ENCODE results near the gene PCDHGA2.
"Not testable (repeated sequence)": the region's sequence is repeated elsewhere in the genome, so short reads cannot be mapped to it uniquely, and the experiment has no call there.

Gene PCDHGA2

GRCh38 chr5:141362719-141363118 lies 24.2 kb downstream of the PCDHGA2 start:
- peaks cover 14% of the 10 kb centered on the region for H3K9me3 Mint-ChIP-seq (ENCODE audit: low read depth)

DNA sequence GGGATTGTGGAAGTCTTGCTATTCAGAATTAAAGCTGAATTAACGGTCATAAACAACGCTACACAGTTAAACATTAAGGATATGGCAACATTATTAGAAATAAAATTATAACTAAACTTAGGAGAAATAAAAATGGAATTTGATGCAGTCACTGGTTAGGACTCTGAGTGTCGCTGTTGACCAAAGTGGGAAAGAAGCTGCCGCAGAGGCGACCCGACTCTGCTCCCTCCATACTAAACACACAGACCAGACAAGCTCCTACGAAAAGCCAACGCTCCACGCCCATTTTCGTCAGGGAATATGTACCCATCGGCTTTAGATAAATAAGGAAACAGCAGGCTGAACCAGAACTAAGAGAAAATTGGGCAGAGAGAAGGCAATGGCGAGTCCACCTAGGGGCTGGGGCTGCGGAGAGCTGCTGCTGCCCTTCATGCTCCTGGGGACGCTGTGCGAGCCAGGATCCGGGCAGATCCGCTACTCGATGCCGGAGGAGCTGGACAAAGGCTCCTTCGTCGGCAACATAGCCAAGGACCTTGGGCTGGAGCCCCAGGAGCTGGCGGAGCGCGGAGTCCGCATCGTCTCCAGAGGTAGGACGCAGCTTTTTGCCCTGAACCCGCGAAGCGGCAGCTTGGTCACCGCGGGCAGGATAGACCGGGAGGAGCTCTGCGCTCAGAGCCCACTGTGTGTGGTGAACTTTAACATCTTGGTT lies 25.5 kb downstream of the PCDHGA2 start, which contains the start of gene PCDHGA5:
Gene PCDHGA5, plus strand, starts transcription at position 211 of the 709 bp plus-strand sequence. Its CDS starts 169 bp downstream, at position 380.
- Mint-ChIP-seq H3K27me3 (peaks cover 68% of the 10 kb centered on the region), H3K27ac (peak within 1 kb of the TSS; percentile 22), H3K9me3 (ENCODE audit: low read depth) (peaks cover 10% of the 10 kb centered on the region), H3K36me3 (peaks cover 29% of the 10 kb centered on the region), H3K4me3 (no peak within 1 kb of the TSS), H3K4me1 (ENCODE audit: low read depth) (peaks cover 3% of the 10 kb centered on the region)

More at GRCh38 chr5:141362719-141363118, 24.2 kb downstream of the PCDHGA2 start:
- Mint-ChIP-seq H3K27ac (no peak overlapping the region), H3K27me3 (peaks cover 67% of the 10 kb centered on the region), H3K4me1 (ENCODE audit: low read depth) (peaks cover 3% of the 10 kb centered on the region), H3K4me3 (no peak overlapping the region), H3K36me3 (peaks cover 34% of the 10 kb centered on the region)

DNA sequence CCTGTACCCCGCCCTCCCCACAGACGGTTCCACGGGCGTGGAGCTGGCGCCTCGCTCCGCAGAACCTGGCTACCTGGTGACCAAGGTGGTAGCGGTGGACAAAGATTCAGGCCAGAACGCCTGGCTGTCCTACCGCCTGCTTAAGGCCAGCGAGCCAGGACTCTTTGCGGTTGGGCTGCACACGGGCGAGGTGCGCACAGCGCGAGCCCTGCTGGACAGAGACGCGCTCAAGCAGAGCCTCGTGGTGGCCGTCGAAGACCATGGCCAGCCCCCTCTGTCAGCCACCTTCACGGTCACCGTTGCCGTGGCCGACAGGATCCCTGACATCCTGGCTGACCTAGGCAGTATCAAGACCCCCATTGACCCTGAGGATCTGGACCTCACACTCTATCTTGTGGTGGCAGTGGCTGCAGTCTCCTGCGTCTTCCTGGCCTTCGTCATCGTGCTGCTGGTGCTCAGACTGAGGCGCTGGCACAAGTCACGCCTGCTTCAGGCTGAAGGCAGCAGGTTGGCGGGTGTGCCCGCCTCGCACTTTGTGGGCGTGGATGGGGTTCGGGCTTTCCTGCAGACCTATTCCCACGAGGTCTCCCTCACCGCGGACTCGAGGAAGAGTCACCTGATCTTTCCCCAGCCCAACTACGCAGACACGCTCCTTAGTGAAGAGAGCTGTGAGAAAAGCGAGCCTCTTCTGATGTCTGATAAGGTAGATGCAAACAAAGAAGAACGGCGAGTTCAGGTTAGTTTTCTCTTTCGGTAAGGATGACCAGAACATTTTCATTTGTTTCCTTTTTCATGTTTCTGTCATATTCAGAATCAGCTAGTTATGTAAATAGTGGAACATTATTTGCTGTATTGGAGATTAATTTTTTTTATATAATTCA lies 27.7 kb downstream of the PCDHGA2 start:
- peaks cover 10% of the 10 kb centered on the region for H3K9me3 Mint-ChIP-seq (ENCODE audit: low read depth)
- no peak overlapping the region for H3K4me3 Mint-ChIP-seq
- H3K36me3 Mint-ChIP-seq, result peaks cover 23% of the 10 kb centered on the region
- no peak overlapping the region for H3K27ac Mint-ChIP-seq
- peaks cover 8% of the 10 kb centered on the region for H3K4me1 Mint-ChIP-seq (ENCODE audit: low read depth)
- peaks cover 67% of the 10 kb centered on the region for H3K27me3 Mint-ChIP-seq

GRCh38 chr5:141369994-141370848 lies 31.7 kb downstream of the PCDHGA2 start, which contains the start of gene PCDHGB3:
Gene PCDHGB3, plus strand, starts transcription at chr5:141370242. Its CDS starts 153 bp downstream, at chr5:141370395.
- Mint-ChIP-seq H3K4me1 (ENCODE audit: low read depth) (peaks cover 9% of the 10 kb centered on the region), H3K4me3 (peak within 1 kb of the TSS; percentile 82), H3K27me3 (peaks cover 62% of the 10 kb centered on the region), H3K9me3 (ENCODE audit: low read depth) (peaks cover 6% of the 10 kb centered on the region), H3K36me3 (peaks cover 18% of the 10 kb centered on the region), H3K27ac (no peak within 1 kb of the TSS)

GRCh38 chr5:141371572-141372475 lies 33.3 kb downstream of the PCDHGA2 start:
- H3K4me1 Mint-ChIP-seq (ENCODE audit: low read depth), result peaks cover 9% of the 10 kb centered on the region
- H3K36me3 Mint-ChIP-seq, result peaks cover 11% of the 10 kb centered on the region
- no peak overlapping the region for H3K4me3 Mint-ChIP-seq
- H3K27ac Mint-ChIP-seq, result no peak overlapping the region
- H3K9me3 Mint-ChIP-seq (ENCODE audit: low read depth), result peaks cover 3% of the 10 kb centered on the region
- peaks cover 55% of the 10 kb centered on the region for H3K27me3 Mint-ChIP-seq

- peak within 1 kb of the TSS; percentile 61 for H3K4me3 Mint-ChIP-seq
- H3K36me3 Mint-ChIP-seq, result peaks cover 10% of the 10 kb centered on the region
- peaks cover 9% of the 10 kb centered on the region for H3K4me1 Mint-ChIP-seq (ENCODE audit: low read depth)
- H3K27me3 Mint-ChIP-seq, result peaks cover 53% of the 10 kb centered on the region
- H3K27ac Mint-ChIP-seq, result no peak within 1 kb of the TSS
- peaks cover 3% of the 10 kb centered on the region for H3K9me3 Mint-ChIP-seq (ENCODE audit: low read depth)
These were observed 35.2 kb downstream of the PCDHGA2 start, which contains the start of gene PCDHGA6 for GRCh38 chr5:141373673-141374317. Gene PCDHGA6, plus strand, starts transcription at chr5:141373891. Its CDS starts 193 bp downstream, at chr5:141374084.

DNA sequence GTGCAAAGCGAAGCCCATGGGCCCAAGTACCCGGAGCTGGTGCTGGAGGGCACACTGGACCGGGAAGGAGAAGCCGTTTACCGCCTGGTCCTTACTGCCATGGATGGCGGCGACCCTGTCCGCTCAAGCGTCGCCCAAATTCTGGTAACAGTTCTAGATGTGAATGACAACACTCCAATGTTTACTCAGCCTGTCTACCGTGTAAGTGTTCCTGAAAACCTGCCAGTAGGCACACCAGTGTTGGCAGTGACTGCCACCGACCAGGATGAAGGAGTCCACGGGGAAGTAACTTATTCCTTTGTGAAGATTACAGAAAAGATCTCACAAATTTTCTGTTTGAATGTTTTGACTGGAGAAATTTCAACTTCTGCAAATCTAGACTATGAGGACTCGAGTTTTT lies 36.1 kb downstream of the PCDHGA2 start:
- H3K27ac Mint-ChIP-seq, result no peak overlapping the region
- H3K9me3 Mint-ChIP-seq (ENCODE audit: low read depth), result peaks cover 3% of the 10 kb centered on the region
- H3K4me1 Mint-ChIP-seq (ENCODE audit: low read depth), result peaks cover 8% of the 10 kb centered on the region
- H3K36me3 Mint-ChIP-seq, result peaks cover 13% of the 10 kb centered on the region
- H3K4me3 Mint-ChIP-seq, result no peak overlapping the region
- H3K27me3 Mint-ChIP-seq, result peaks cover 57% of the 10 kb centered on the region

DNA sequence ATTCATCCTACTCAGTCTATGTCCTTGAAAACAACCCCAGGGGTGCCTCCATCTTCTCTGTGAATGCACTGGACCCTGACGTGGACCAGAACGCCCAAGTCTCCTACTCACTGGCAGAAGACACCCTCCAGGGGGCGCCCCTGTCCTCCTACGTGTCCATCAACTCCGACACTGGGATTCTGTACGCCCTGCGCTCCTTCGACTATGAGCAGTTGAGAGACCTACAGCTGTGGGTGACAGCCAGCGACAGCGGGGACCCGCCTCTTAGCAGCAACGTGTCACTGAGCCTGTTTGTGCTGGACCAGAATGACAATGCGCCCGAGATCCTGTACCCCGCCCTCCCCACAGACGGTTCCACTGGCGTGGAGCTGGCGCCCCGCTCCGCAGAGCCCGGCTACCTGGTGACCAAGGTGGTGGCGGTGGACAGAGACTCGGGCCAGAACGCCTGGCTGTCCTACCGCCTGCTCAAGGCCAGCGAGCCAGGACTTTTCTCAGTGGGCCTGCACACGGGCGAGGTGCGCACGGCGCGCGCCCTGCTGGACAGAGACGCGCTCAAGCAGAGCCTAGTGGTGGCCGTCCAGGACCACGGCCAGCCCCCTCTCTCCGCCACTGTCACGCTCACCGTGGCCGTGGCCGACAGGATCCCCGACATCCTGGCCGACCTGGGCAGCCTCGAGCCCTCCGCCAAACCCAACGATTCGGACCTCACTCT lies 37.0 kb downstream of the PCDHGA2 start:
- peaks cover 13% of the 10 kb centered on the region for H3K36me3 Mint-ChIP-seq
- not testable (repeated sequence) for H3K9me3 Mint-ChIP-seq (ENCODE audit: low read depth); H3K4me1 Mint-ChIP-seq (ENCODE audit: low read depth); H3K4me3 Mint-ChIP-seq; H3K27ac Mint-ChIP-seq
- H3K27me3 Mint-ChIP-seq, result peaks cover 57% of the 10 kb centered on the region

DNA sequence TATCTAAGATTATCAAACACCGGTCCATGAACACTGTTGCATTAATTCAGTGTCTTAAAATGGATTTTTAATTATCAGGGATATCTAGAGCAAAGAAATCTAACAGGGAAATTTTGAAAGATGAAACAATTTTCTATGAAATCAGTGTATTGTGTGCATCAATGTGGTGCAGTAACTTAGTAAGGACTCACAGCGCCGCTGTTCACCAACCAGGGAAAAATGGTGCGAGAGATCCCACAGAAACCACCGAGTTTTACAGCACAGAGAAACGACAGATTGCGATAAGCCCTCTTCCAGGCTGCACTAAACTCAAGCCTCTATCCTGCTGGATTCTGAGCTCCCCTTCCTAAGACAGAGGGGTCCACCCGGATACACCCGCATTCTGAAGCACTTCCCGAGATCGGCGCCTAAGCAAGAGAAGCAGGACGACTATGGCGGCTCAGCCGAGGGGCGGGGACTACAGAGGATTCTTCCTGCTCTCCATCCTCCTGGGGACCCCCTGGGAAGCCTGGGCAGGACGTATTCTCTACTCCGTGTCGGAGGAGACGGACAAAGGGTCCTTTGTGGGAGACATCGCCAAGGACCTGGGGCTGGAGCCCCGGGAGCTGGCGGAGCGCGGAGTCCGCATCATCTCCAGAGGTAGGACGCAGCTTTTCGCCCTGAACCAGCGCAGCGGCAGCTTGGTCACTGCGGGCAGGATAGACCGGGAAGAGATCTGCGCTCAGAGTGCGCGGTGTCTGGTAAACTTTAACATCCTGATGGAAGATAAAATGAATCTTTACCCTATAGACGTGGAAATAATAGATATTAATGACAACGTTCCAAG lies 44.1 kb downstream of the PCDHGA2 start, which contains the start of gene PCDHGA7:
Gene PCDHGA7, plus strand, starts transcription at position 274 of the 826 bp plus-strand sequence. Its CDS starts 158 bp downstream, at position 432.
- Mint-ChIP-seq H3K9me3 (ENCODE audit: low read depth) (peaks cover 15% of the 10 kb centered on the region), H3K27ac (no peak within 1 kb of the TSS), H3K4me1 (ENCODE audit: low read depth) (no peaks in the 10 kb centered on the region), H3K36me3 (peaks cover 15% of the 10 kb centered on the region), H3K4me3 (peak within 1 kb of the TSS; percentile 82), H3K27me3 (peaks cover 70% of the 10 kb centered on the region)

DNA sequence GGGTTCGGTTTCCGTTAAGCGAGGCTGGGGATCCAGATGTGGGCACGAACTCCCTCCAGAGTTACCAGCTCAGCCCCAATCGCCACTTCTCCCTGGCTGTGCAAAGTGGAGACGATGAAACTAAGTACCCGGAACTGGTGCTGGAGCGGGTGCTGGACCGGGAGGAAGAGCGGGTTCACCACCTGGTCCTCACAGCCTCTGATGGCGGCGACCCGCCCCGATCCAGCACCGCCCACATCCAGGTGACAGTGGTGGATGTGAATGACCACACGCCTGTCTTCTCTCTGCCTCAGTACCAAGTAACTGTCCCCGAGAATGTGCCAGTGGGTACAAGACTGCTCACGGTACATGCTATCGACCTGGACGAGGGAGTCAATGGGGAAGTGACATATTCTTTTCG lies 44.8 kb downstream of the PCDHGA2 start:
- Mint-ChIP-seq H3K27ac (no peak overlapping the region), H3K4me3 (peak overlapping the region; percentile 82), H3K27me3 (peaks cover 73% of the 10 kb centered on the region), H3K36me3 (peaks cover 18% of the 10 kb centered on the region), H3K9me3 (ENCODE audit: low read depth) (peaks cover 16% of the 10 kb centered on the region), H3K4me1 (ENCODE audit: low read depth) (no peaks in the 10 kb centered on the region)

DNA sequence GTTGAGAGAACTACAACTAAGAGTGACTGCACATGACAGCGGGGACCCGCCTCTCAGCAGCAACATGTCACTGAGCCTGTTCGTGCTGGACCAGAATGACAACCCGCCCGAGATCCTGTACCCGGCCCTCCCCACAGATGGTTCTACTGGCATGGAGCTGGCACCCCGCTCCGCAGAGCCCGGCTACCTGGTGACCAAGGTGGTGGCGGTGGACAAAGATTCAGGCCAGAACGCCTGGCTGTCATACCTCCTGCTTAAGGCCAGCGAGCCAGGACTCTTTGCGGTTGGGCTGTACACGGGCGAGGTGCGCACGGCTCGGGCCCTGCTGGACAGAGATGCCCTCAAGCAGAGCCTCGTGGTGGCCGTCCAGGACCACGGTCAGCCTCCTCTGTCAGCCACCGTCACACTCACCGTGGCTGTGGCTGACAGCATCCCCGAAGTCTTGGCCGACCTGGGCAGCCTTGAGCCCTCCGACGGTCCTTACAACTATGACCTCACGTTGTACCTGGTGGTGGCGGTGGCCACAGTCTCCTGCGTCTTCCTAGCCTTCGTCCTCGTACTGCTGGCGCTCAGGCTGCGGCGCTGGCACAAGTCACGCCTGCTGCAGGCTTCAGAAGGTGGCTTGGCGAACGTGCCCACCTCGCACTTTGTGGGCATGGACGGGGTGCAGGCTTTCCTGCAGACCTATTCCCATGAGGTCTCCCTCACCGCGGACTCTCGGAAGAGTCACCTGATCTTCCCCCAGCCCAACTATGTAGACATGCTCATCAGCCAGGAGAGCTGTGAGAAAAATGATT lies 46.1 kb downstream of the PCDHGA2 start:
- Mint-ChIP-seq H3K27ac (no peak overlapping the region), H3K4me3 (no peak overlapping the region), H3K9me3 (ENCODE audit: low read depth) (peaks cover 18% of the 10 kb centered on the region), H3K4me1 (ENCODE audit: low read depth) (no peaks in the 10 kb centered on the region), H3K27me3 (peaks cover 70% of the 10 kb centered on the region), H3K36me3 (peaks cover 16% of the 10 kb centered on the region)
